Progenitor cell of endocrine pancreas (in vitro differentiated cells): ENCODE results near the gene STEAP1. TPM values are rescaled to one million over a fixed set of nuclear protein-coding genes. Genes with fewer than 3 reads are reported as not detected.
"Not testable (repeated sequence)": the region's sequence is repeated elsewhere in the genome, so short reads cannot be mapped to it uniquely, and the experiment has no call there.

ENCODE experiments used
- DNase-seq: peaks from one replicate; pipeline ENCODE4 v3.0.0; 2021; ENCODE audit warnings: low spot score; ENCODE audit not compliant: unreplicated experiment
- H3K27ac Mint-ChIP-seq: 2 replicates; pipeline ENCODE4 v1.8.0; 2021; ENCODE audit warnings: mild to moderate bottlenecking, moderate library complexity, mixed read lengths
- H3K27me3 Mint-ChIP-seq: 2 replicates; pipeline ENCODE4 v1.8.0; 2021; ENCODE audit warnings: mixed read lengths
- H3K36me3 Mint-ChIP-seq: 2 replicates; pipeline ENCODE4 v1.8.0; 2022; ENCODE audit warnings: mixed read lengths; ENCODE audit not compliant: insufficient read depth
- H3K4me1 Mint-ChIP-seq: 2 replicates; pipeline ENCODE4 v1.8.0; 2021; ENCODE audit warnings: low read depth, mixed read lengths
- H3K4me3 Mint-ChIP-seq: 2 replicates; pipeline ENCODE4 v1.8.0; 2021; ENCODE audit warnings: low read depth, mild to moderate bottlenecking, moderate library complexity, mixed read lengths
- H3K9me3 Mint-ChIP-seq: 2 replicates; pipeline ENCODE4 v1.8.0; 2021; ENCODE audit warnings: low read depth, mixed read lengths
- total RNA-seq: library from RNA; stranded (reverse); gene quantifications from 2 replicates; pipeline ENCODE4 v1.2.1, GENCODE V29; 2021
- TF ChIP-seq, protein P1 (sequence below): fragments of 200-600 bp; sonication (generic); IDR thresholded peaks from one replicate; pipeline ENCODE4 v1.5.0; 2021; ENCODE audit warnings: antibody characterized with exemption, mild to moderate bottlenecking; ENCODE audit not compliant: unreplicated experiment

Gene STEAP1
- total RNA-seq, 1 donor from 2014 or later, result 5.8 TPM

DNA sequence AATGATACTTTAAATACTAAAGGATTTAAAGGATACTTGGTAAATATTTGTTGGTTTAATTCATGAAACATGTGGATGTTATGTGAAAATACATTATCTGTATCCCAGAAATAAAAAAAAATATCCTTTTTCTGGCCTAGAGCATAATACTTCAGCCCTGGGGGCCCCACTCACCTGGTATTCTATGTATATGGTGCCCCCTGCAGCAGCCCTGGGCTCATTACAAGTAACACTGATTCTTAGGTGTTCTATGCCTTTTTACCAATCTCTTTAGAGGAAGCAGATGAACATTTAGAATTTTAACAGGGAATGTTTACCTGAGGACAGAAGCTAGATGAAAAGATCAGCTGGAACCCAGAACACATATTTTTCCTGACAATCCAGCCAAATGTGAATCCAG lies 4.8 kb upstream of the STEAP1 start:
- TF ChIP-seq, protein P1, sequence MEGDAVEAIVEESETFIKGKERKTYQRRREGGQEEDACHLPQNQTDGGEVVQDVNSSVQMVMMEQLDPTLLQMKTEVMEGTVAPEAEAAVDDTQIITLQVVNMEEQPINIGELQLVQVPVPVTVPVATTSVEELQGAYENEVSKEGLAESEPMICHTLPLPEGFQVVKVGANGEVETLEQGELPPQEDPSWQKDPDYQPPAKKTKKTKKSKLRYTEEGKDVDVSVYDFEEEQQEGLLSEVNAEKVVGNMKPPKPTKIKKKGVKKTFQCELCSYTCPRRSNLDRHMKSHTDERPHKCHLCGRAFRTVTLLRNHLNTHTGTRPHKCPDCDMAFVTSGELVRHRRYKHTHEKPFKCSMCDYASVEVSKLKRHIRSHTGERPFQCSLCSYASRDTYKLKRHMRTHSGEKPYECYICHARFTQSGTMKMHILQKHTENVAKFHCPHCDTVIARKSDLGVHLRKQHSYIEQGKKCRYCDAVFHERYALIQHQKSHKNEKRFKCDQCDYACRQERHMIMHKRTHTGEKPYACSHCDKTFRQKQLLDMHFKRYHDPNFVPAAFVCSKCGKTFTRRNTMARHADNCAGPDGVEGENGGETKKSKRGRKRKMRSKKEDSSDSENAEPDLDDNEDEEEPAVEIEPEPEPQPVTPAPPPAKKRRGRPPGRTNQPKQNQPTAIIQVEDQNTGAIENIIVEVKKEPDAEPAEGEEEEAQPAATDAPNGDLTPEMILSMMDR, result peak; percentile 74
- not testable (repeated sequence) for H3K4me1 Mint-ChIP-seq, H3K9me3 Mint-ChIP-seq, H3K27me3 Mint-ChIP-seq, H3K4me3 Mint-ChIP-seq, H3K36me3 Mint-ChIP-seq, H3K27ac Mint-ChIP-seq
- DNase-seq, result peak; percentile 24

DNA sequence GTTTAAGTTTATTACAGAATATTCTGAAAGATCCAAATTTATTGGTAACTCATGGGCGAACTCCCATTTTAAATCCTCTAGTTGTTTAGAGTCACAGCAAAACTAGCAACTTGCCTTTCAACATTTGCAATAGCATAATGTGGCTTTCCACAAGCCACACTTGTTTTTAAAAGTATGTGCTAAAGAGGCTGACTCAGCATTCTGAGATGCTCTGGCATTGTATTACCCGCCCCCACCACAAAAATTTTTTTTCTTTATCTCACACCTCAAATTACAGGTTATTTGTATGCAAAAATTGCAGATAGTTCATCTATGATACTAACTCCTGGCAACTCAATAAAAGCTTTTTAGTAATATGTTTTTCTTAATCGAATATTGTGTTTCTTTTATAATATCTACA lies 2.4 kb upstream of the STEAP1 start:
- not testable (repeated sequence) for H3K9me3 Mint-ChIP-seq, H3K27ac Mint-ChIP-seq, DNase-seq, H3K36me3 Mint-ChIP-seq, H3K4me3 Mint-ChIP-seq, H3K4me1 Mint-ChIP-seq
- H3K27me3 Mint-ChIP-seq, result peaks cover 20% of the 10 kb centered on the region

DNA sequence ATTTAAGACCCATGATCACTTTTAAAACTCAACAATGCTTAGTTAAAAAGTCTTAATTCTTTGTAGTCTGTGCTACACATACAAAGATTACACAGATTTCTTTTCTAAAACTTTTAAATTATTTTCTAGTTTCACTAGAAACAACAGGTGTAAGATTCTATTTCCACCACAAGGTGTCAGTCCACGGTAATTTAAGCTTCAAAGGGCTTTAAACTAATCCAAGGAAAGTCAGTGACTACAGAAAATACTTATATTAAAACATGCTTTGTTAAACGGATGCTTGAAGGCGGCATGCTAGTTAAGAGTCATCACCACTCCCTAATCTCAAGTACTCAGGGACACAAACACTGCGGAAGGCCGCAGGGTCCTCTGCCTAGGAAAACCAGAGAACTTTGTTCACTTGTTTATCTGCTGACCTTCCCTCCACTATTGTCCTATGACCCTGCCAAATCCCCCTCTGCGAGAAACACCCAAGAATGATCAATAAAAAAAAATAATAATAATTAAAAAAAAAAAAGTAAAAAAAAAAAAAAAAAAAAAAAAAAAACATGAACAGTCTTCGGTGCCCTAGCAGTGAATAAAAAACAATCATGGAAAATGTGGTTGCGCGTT lies 1.5 kb upstream of the STEAP1 start:
- not testable (repeated sequence) for H3K9me3 Mint-ChIP-seq, H3K27ac Mint-ChIP-seq

DNA sequence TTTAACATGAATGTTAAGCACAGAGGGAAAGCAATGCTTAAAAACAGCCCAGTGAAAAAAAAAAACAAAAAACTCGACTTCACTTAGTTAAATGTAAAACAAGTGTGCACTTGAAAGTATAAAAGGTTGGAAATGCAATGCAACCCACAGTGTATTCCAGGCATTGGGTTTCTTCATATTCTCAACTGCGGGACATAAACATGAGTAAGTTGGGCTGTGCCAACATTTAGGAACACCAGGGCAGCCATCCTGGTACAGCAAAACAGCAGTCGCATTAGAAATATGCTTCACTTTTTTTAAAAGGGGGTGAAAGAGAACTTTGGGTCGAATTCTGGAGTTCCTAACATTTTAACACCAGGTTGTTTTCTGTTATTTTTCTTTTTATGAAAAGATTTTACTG lies 937 bp downstream of the STEAP1 start:
- DNase-seq, result no peak
- Mint-ChIP-seq H3K4me3 (peak overlapping the region; percentile 72), H3K27ac (no peak overlapping the region), H3K27me3 (peaks cover 24% of the 10 kb centered on the region), H3K4me1 (peaks cover 7% of the 10 kb centered on the region), H3K36me3 (no peaks in the 10 kb centered on the region), H3K9me3 (no peaks in the 10 kb centered on the region)
- TF ChIP-seq, protein P1, result no peak

More for the DNA sequence above, 1.5 kb upstream of the STEAP1 start:
- H3K27me3 Mint-ChIP-seq, result peaks cover 24% of the 10 kb centered on the region
- not testable (repeated sequence) for H3K36me3 Mint-ChIP-seq, H3K4me1 Mint-ChIP-seq, DNase-seq
- peak overlapping the region; percentile 53 for H3K4me3 Mint-ChIP-seq
- TF ChIP-seq, protein P1, result peak; percentile 73

DNA sequence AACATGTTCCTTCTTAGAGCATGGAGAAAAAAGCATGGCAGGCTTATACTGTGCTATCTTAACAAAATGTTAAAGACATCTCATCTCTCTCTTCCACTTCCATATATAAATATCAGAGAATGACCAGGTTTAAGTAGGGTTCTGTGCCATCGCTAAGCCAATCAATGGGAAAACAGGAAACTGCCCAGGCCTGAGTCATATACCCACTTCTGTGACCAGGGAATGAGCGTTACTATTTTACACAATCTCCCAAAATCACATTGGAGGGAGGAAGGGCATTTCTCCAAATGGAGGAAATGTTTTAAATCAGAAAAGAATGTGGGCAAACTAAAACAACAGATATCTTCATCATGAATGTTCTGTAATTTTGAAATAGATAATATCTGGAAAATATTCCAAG lies 3.1 kb downstream of the STEAP1 start:
- H3K9me3 Mint-ChIP-seq, DNase-seq, H3K4me1 Mint-ChIP-seq, H3K36me3 Mint-ChIP-seq, H3K4me3 Mint-ChIP-seq, H3K27ac Mint-ChIP-seq: not testable (repeated sequence)
- H3K27me3 Mint-ChIP-seq, result peaks cover 24% of the 10 kb centered on the region

DNA sequence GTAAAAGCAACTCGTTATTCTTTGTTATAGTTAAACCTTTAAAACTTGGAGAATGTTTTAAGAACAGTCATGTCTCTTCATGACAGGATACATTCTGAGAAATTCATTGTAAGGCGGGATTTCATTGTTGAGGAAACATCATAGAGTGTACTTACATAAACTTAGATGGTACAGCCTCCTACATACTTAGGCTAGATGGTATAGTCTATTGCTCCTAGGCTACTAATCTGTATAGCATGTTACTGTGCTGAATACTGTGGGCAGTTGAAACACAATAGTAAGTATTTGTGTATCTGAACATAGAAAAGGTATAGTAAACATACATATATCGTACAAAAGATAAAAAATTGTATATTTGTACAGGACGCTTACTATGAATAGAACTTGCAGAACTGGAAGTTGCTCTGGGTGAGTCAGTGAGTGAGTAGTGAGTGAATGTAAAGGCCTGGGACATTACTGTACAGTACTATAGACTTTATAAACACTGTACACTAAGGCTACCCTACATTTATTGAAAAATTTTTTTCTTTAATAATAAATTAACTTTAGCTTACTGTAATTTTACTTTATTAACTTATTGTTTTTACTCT lies 3.6 kb downstream of the STEAP1 start:
- H3K9me3 Mint-ChIP-seq, H3K4me3 Mint-ChIP-seq, H3K27ac Mint-ChIP-seq, H3K36me3 Mint-ChIP-seq, DNase-seq, H3K4me1 Mint-ChIP-seq: not testable (repeated sequence)
- H3K27me3 Mint-ChIP-seq, result peaks cover 24% of the 10 kb centered on the region

DNA sequence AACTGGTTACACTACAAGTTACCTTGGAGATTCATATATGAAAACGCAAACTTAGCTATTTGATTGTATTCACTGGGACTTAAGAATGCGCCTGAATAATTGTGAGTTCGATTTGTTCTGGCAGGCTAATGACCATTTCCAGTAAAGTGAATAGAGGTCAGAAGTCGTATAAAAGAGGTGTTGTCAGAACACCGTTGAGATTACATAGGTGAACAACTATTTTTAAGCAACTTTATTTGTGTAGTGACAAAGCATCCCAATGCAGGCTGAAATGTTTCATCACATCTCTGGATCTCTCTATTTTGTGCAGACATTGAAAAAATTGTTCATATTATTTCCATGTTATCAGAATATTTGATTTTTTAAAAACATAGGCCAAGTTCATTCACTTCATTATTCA lies 9.3 kb downstream of the STEAP1 start:
- no peak overlapping the region for H3K4me3 Mint-ChIP-seq

More for the DNA sequence above, 9.3 kb downstream of the STEAP1 start:
- Mint-ChIP-seq H3K27ac (no peak overlapping the region), H3K4me1 (peaks cover 2% of the 10 kb centered on the region), H3K36me3 (peaks cover 1% of the 10 kb centered on the region), H3K9me3 (no peaks in the 10 kb centered on the region), H3K27me3 (no peaks in the 10 kb centered on the region)
- TF ChIP-seq, protein P1, result no peak
- no peak for DNase-seq
